HG03045 (cell line): Measurements from ENCODE around the gene C16orf74.

ENCODE experiments used
- ATAC-seq: cut with Tn5 transposase; IDR thresholded peaks from one replicate; pipeline ENCODE4 v1.9.1; 2021; ENCODE audit warnings: mild to moderate bottlenecking, moderate library complexity; ENCODE audit not compliant: unreplicated experiment

Gene C16orf74

DNA sequence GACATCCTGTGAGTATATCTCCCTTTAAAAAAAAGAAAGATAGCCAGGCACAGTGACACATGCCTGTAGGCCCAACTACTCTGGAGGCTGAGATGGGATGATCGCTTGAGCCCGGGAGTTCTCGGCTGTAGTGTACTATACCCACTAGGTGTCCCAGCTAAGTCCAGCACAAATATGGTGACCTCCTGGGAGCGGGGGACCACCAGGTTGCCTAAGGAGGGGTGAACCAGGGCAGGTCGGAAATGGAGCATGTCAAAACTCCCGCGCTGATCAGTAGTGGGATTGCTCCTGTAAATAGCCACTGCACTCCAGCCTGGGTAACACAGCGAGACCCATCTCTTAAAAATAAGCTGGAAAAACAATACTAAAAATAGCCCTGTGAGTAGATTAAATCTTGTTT lies 91.6 kb downstream of the C16orf74 start:
- ATAC-seq = no peak

DNA sequence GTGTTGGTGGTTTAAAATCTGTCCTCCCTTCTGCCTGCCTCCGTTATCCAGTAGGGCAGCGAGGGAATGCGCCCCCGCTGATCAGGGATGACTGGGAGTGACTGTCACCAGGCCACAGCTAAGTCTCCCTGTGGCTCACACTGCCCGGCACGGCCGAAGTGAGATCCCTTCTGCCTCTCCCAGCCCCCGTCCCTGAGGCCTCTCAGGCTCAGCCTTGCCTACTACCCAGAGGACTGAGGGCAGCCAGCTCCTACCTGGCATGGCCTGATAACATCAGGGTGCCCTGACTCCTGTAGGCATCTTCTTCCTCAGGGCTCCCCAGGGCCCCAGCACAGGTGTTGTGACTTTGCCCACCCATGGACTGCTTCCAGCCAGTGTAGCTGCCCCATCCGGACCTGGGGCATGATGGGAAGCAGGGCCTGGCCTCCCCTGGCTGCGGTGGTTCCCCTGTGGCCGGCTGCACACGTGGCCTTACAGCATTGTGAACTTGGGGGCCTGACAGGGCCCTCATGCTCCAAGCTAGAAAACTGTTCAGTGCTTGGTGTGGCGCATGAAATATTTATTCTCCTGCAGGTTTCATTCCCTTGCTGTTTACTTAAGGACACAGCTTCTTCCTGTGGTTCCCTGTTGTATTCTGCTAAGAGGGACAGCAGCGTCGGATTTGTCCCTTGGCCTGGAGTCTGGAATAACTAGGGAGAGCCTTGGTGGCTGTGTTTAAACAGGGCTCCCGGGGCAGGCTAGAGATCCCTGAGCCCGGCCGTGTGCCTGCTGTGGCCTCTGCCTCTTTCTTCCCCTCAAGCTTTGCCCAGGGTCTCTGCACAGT lies 92.2 kb downstream of the C16orf74 start:
- no peak for ATAC-seq

DNA sequence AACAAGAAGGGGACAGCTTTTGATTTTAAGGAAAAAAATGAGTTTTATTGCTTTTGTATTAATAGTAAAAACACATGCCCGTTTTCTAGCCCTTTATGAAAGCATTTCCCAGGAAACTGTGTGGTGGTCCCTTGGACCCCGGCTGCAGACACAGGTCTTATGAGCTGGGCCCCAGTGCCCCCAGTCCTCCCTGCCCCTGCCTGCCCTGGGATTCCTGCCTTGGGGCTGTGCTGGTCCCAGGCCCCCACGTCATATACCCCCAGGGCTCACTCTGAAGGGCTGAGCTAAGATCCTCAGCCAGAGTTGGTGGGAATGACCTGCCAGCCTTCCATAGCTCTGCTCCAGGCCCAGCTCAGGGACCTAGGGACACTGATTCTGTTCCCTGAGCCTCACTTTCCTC lies 92.9 kb downstream of the C16orf74 start:
- ATAC-seq = no peak
